ENCODE data around the gene TPSG1. TPM values are rescaled to one million over a fixed set of nuclear protein-coding genes. Genes with fewer than 3 reads are reported as not detected.

The TPSG1 gene
- total RNA-seq, 1 experiment from 2014 or later = not detected

GRCh38 chr16:1258906-1259759, 34.1 kb upstream of the TPSG1 start:
- Histone ChIP-seq H3K23me2 (ENCODE audit: insufficient read length, low read depth, low read length, poor library complexity, severe bottlenecking) (no peaks in the 10 kb centered on the region), H2BK120ac (ENCODE audit: low read depth, low read length, poor library complexity, severe bottlenecking) (no peak overlapping the region), H4K20me1 (ENCODE audit: control insufficient read depth, insufficient read depth, insufficient read length) (no peaks in the 10 kb centered on the region), H2BK15ac (ENCODE audit: low read depth, low read length) (no peak overlapping the region), H4K8ac (replicated peaks; ENCODE audit: insufficient read length, low read depth, low read length) (no peak overlapping the region), H3K9ac (ENCODE audit: extremely low read depth, insufficient read length, low read length) (no peak overlapping the region), H4K91ac (ENCODE audit: insufficient read length, low read depth, low read length) (no peak overlapping the region), H3K18ac (ENCODE audit: insufficient read length, low read depth, low read length) (no peak overlapping the region), H3K4me2 (ENCODE audit: insufficient read depth, insufficient read length, low read length) (no peak overlapping the region), H2AK5ac (ENCODE audit: insufficient read length, low read length) (no peak overlapping the region), H2BK12ac (ENCODE audit: insufficient read length, low read depth, low read length) (no peak overlapping the region), H3K14ac (ENCODE audit: insufficient read depth, low read length) (peak overlapping the region; percentile 63; the same call in 1 of the 2 replicates), H4K5ac (ENCODE audit: insufficient read length, low read depth, low read length) (no peak overlapping the region), H3T11ph (ENCODE audit: low read length) (no peak overlapping the region), H3K27ac (ENCODE audit: insufficient read length, low read depth, low read length) (no peak overlapping the region), H3K79me2 (ENCODE audit: insufficient read depth, low read length) (no peaks in the 10 kb centered on the region), H3K79me1 (ENCODE audit: insufficient read depth, low read depth, low read length, poor library complexity, severe bottlenecking) (no peaks in the 10 kb centered on the region), H3K4me1 (ENCODE audit: insufficient read depth, low read length) (no peaks in the 10 kb centered on the region), H3K27me3 (ENCODE audit: insufficient read depth, low read length) (no peaks in the 10 kb centered on the region), H3K23ac (ENCODE audit: insufficient read length, low read depth, low read length) (no peak overlapping the region), H2AFZ (ENCODE audit: low read length) (no peak overlapping the region), H2BK20ac (ENCODE audit: low read depth, low read length, poor library complexity, severe bottlenecking) (no peak overlapping the region), H3K9me3 (ENCODE audit: control insufficient read depth, low read depth, low read length) (no peaks in the 10 kb centered on the region), H2BK5ac (ENCODE audit: insufficient read length, low read length) (no peak overlapping the region), H3K4ac (ENCODE audit: low read depth, low read length) (no peak overlapping the region), H3K56ac (ENCODE audit: insufficient read length, low read depth, low read length) (no peak overlapping the region)
- H3K27ac Mint-ChIP-seq = no peak overlapping the region
- peaks cover 0 to 11% of the 10 kb centered on the region in 2 experiments; a peak in 3 of 4 replicates for H3K4me1 Mint-ChIP-seq
- no peaks in the 10 kb centered on the region for H3K36me3 Mint-ChIP-seq (ENCODE audit: insufficient read depth in 1 of 3, low read depth in 3 of 3)
- H3K27me3 Mint-ChIP-seq (ENCODE audit: low read depth) = peaks cover 32% of the 10 kb centered on the region
- peaks cover 0 to under 1% of the 10 kb centered on the region in 2 experiments; a peak in 2 of 5 replicates for H3K9me3 Mint-ChIP-seq
- DNase-seq = no peak
- peak overlapping the region in 1 of 2 experiments; percentile 67; a peak in 2 of 5 replicates for H3K4me3 Mint-ChIP-seq
- WGBS (ENCODE audit: extremely low coverage, insufficient read length, low lambda C conversion rate) = no CpG with 5 or more reads among the region's 42 CpGs
- no peak for TF ChIP-seq CTCF (conservative IDR thresholded peaks at IDR 0.05)

All from H9 (cell line).